Keratinocyte (primary cell): ENCODE data around the gene SOS1.

Experiments
- EZH2 ChIP-seq: IDR thresholded peaks from one replicate; pipeline ENCODE4 v1.6.1; 2012; ENCODE audit warnings: inconsistent platforms, mild to moderate bottlenecking, low read length, moderate library complexity
- TF ChIP-seq, protein P1 (sequence below), 3 experiments: IDR thresholded peaks in 1 of 3; conservative IDR thresholded peaks in 1 of 3; optimal IDR thresholded peaks in 1 of 3; 2 replicates in 2 of 3; 3 replicates in 1 of 3; pipeline versions ENCODE3 to v1.5.1; 2011; ENCODE audit warnings: low read length in 3 of 3, mild to moderate bottlenecking in 3 of 3, moderate library complexity in 2 of 3, control low read depth in 1 of 3, inconsistent platforms in 1 of 3; ENCODE audit not compliant: insufficient read depth in 2 of 3; ENCODE audit errors: extremely low read depth in 1 of 3

GRCh38 chr2:39007875-39008504 lies 112.9 kb downstream of the SOS1 start:
- TF ChIP-seq, protein P1, sequence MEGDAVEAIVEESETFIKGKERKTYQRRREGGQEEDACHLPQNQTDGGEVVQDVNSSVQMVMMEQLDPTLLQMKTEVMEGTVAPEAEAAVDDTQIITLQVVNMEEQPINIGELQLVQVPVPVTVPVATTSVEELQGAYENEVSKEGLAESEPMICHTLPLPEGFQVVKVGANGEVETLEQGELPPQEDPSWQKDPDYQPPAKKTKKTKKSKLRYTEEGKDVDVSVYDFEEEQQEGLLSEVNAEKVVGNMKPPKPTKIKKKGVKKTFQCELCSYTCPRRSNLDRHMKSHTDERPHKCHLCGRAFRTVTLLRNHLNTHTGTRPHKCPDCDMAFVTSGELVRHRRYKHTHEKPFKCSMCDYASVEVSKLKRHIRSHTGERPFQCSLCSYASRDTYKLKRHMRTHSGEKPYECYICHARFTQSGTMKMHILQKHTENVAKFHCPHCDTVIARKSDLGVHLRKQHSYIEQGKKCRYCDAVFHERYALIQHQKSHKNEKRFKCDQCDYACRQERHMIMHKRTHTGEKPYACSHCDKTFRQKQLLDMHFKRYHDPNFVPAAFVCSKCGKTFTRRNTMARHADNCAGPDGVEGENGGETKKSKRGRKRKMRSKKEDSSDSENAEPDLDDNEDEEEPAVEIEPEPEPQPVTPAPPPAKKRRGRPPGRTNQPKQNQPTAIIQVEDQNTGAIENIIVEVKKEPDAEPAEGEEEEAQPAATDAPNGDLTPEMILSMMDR (optimal IDR thresholded peaks at IDR 0.05 in 1 of 3, IDR thresholded peaks at IDR 0.05 in 1 of 3, conservative IDR thresholded peaks at IDR 0.05 in 1 of 3; ENCODE audit: extremely low read depth in 1 of 3, insufficient read depth in 2 of 3, low read length in 3 of 3): no peak
- no peak for TF ChIP-seq EZH2
